Osteocyte (in vitro differentiated cells): Measurements from ENCODE around the gene AP2A1. TPM values are rescaled to one million over a fixed set of nuclear protein-coding genes. Genes with fewer than 3 reads are reported as not detected.
A peak's percentile ranks its signal among the peaks of the same experiment; 100 is the strongest.
"Not testable (repeated sequence)": the region's sequence is repeated elsewhere in the genome, so short reads cannot be mapped to it uniquely, and the experiment has no call there.

Source experiments
- DNase-seq: peaks from one replicate; pipeline ENCODE4 v3.0.0; 2021; ENCODE audit warnings: mixed read lengths; ENCODE audit not compliant: unreplicated experiment; ENCODE audit errors: extremely low spot score
- H3K27ac Mint-ChIP-seq: one replicate; pipeline ENCODE4 v1.8.0; 2021; ENCODE audit warnings: mild to moderate bottlenecking, mixed read lengths; ENCODE audit not compliant: unreplicated experiment
- H3K27me3 Mint-ChIP-seq: one replicate; pipeline ENCODE4 v1.8.0; 2021; ENCODE audit warnings: mixed read lengths; ENCODE audit not compliant: unreplicated experiment
- H3K36me3 Mint-ChIP-seq: one replicate; pipeline ENCODE4 v1.8.0; 2021; ENCODE audit warnings: mixed read lengths; ENCODE audit not compliant: unreplicated experiment
- H3K4me1 Mint-ChIP-seq: one replicate; pipeline ENCODE4 v1.8.0; 2021; ENCODE audit warnings: mixed read lengths; ENCODE audit not compliant: unreplicated experiment
- H3K4me3 Mint-ChIP-seq: one replicate; pipeline ENCODE4 v1.8.0; 2021; ENCODE audit warnings: mild to moderate bottlenecking, moderate library complexity, mixed read lengths; ENCODE audit not compliant: unreplicated experiment
- H3K9me3 Mint-ChIP-seq: one replicate; pipeline ENCODE4 v1.8.0; 2021; ENCODE audit warnings: mixed read lengths; ENCODE audit not compliant: unreplicated experiment
- CTCF ChIP-seq: fragments of 200-600 bp; sonication (generic); IDR thresholded peaks from 2 replicates; pipeline ENCODE4 v1.5.0; 2021; ENCODE audit warnings: antibody characterized with exemption, mild to moderate bottlenecking, moderate library complexity
- total RNA-seq: library from RNA; stranded (reverse); gene quantifications from 2 replicates; pipeline ENCODE4 v1.2.1, GENCODE V29; 2021

Gene AP2A1
- total RNA-seq, 1 donor from 2014 or later: 133 TPM

GRCh38 chr19:49817964-49818648, 51.3 kb downstream of the AP2A1 start, which contains the start of gene MED25:
Gene MED25, plus strand, starts transcription at chr19:49818289. Its CDS starts 53 bp downstream, at chr19:49818342.
- Mint-ChIP-seq H3K4me1 (peaks cover 14% of the 10 kb centered on the region), H3K27ac (peak within 1 kb of the TSS; percentile 100), H3K4me3 (peak within 1 kb of the TSS; percentile 99), H3K9me3 (no peaks in the 10 kb centered on the region), H3K27me3 (no peaks in the 10 kb centered on the region), H3K36me3 (peaks cover 8% of the 10 kb centered on the region)
- peak; percentile 31 for TF ChIP-seq CTCF
- peak; percentile 97 for DNase-seq

GRCh38 chr19:49818649-49819370, 52.0 kb downstream of the AP2A1 start:
- Mint-ChIP-seq H3K4me3 (peak overlapping the region; percentile 99), H3K4me1 (peaks cover 14% of the 10 kb centered on the region), H3K27me3 (no peaks in the 10 kb centered on the region), H3K27ac (peak overlapping the region; percentile 100), H3K36me3 (peaks cover 10% of the 10 kb centered on the region), H3K9me3 (no peaks in the 10 kb centered on the region)
- DNase-seq: no peak
- TF ChIP-seq CTCF: no peak

GRCh38 chr19:49819452-49820115, 52.8 kb downstream of the AP2A1 start:
- not testable (repeated sequence) for H3K9me3 Mint-ChIP-seq, H3K27me3 Mint-ChIP-seq, DNase-seq
- Mint-ChIP-seq H3K4me3 (peak overlapping the region; percentile 99), H3K27ac (peak overlapping the region; percentile 100), H3K36me3 (peaks cover 10% of the 10 kb centered on the region), H3K4me1 (peaks cover 11% of the 10 kb centered on the region)

GRCh38 chr19:49820125-49820524, 53.3 kb downstream of the AP2A1 start:
- no peaks in the 10 kb centered on the region for H3K9me3 Mint-ChIP-seq
- H3K4me3 Mint-ChIP-seq: no peak overlapping the region
- no peaks in the 10 kb centered on the region for H3K27me3 Mint-ChIP-seq
- no peak for DNase-seq
- no peak for TF ChIP-seq CTCF
- H3K4me1 Mint-ChIP-seq: peaks cover 11% of the 10 kb centered on the region
- H3K27ac Mint-ChIP-seq: no peak overlapping the region
- H3K36me3 Mint-ChIP-seq: peaks cover 10% of the 10 kb centered on the region

GRCh38 chr19:49823472-49823871, 56.7 kb downstream of the AP2A1 start:
- no peak for TF ChIP-seq CTCF
- Mint-ChIP-seq H3K27me3 (no peaks in the 10 kb centered on the region), H3K9me3 (no peaks in the 10 kb centered on the region), H3K4me1 (peaks cover 8% of the 10 kb centered on the region), H3K27ac (no peak overlapping the region), H3K36me3 (peaks cover 20% of the 10 kb centered on the region), H3K4me3 (no peak overlapping the region)
- DNase-seq: no peak
